ENCODE results near the gene FCHSD2. TPM values are rescaled to one million over a fixed set of nuclear protein-coding genes. Genes with fewer than 3 reads are reported as not detected.

The FCHSD2 gene
- total RNA-seq, 4 donors from 2014 or later = 15.4 to 37.8 (median 31.9) TPM

DNA sequence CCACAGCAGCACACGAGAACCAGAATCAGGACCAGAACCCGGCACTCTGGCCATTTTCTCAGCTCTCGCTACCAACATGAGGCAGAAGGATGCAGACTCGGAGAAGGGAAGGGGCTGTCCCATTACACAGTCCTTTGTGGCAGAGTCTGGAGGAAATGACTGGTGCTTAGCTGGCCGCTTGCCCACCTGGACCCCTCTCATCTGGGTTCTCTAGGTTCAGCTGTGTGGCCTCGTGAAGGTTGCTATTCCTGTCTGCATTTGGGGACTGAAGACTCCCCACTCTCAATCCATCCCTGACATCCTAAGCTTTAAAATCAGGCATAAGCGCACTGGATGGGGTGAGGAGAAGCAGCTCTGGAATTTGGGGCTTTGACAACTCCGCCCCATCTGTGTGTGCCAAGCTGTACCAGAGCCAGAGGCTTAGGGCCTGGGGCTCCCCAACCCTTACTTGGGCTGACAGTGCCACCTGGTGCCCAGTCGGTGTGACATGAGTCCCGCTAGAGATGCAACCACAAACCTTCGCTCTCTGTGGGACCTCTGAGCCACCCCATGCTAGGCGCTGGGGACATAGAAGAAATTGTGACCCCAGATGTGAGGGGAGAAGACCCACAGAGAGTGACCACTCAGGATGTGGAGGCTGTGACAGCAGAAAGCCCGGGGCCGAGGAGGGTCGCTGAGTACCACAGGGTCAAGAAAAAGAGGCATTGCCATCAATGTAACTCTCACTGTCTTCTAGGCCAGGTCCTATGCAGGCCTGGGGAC is 35.8 kb upstream of the FCHSD2 start:
- peak; percentile 40 for DNase-seq (ENCODE audit: low spot score)
- TF ChIP-seq, protein P1, sequence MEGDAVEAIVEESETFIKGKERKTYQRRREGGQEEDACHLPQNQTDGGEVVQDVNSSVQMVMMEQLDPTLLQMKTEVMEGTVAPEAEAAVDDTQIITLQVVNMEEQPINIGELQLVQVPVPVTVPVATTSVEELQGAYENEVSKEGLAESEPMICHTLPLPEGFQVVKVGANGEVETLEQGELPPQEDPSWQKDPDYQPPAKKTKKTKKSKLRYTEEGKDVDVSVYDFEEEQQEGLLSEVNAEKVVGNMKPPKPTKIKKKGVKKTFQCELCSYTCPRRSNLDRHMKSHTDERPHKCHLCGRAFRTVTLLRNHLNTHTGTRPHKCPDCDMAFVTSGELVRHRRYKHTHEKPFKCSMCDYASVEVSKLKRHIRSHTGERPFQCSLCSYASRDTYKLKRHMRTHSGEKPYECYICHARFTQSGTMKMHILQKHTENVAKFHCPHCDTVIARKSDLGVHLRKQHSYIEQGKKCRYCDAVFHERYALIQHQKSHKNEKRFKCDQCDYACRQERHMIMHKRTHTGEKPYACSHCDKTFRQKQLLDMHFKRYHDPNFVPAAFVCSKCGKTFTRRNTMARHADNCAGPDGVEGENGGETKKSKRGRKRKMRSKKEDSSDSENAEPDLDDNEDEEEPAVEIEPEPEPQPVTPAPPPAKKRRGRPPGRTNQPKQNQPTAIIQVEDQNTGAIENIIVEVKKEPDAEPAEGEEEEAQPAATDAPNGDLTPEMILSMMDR (IDR thresholded peaks at IDR 0.05) = peak in 1 of 3 donors; percentile 54
- ATAC-seq (ENCODE audit: low FRiP score) = peak; percentile 89

GRCh38 chr11:73177380-73177777 is 35.3 kb upstream of the FCHSD2 start:
- peak; percentile 65 for ATAC-seq (ENCODE audit: low FRiP score)
- TF ChIP-seq, protein P1 (IDR thresholded peaks at IDR 0.05) = no peak
- DNase-seq (ENCODE audit: low spot score) = no peak

DNA sequence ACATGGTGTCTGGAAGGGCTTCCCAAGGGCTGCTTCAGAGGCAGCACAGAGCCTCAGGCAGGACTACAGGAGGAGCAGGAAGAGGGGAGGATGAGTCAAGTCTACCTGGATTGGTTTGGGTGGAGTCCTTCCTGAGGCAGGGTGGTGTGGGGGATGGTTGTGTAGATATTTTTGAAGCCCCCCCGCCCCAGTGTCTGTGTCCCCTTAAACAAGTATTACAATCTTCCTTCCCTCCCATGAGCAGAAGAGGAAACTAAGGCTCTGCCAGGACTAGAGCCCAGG is 34.7 kb upstream of the FCHSD2 start:
- TF ChIP-seq, protein P1 (IDR thresholded peaks at IDR 0.05) = no peak
- no peak for DNase-seq (ENCODE audit: low spot score)
- ATAC-seq (ENCODE audit: low FRiP score) = no peak

- DNase-seq (ENCODE audit: low spot score) (no peak), ATAC-seq (ENCODE audit: low FRiP score) (no peak)
- TF ChIP-seq, protein P1 (IDR thresholded peaks at IDR 0.05) = no peak
Measured at GRCh38 chr11:73176145-73176873, 34.2 kb upstream of the FCHSD2 start.

DNA sequence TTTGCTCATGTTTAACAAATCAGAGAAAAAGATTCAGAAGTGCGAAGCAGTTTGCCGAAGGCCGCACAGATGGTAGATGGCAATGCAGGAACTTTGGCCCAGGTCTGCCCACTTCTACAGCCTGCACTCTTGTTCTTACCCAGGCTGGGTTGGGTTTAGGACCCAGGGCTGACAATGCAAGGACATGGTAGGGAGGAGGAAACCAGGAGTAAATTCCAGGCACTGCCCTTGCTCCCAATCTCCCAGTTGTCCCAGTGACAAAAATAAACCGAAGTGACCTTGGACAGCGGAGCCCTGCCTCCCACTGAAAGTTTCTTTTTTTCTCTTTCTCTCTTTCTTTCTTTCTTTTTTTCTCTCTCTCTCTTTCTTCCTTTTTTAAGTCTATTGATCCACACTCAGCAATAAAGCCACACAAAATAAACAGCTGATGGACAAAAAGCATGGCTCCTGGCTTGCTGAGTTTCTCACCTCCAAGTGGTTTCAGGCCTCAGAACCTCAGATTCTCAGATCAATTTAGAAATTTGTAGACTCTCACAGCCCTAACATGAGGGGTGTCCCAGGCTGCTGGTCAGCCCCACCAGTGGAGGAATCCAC is 33.5 kb upstream of the FCHSD2 start:
- TF ChIP-seq, protein P1 (IDR thresholded peaks at IDR 0.05) = no peak
- no peak for ATAC-seq (ENCODE audit: low FRiP score)
- DNase-seq (ENCODE audit: low spot score) = no peak

- DNase-seq (ENCODE audit: low spot score) = no peak
- ATAC-seq (ENCODE audit: low FRiP score) = no peak
- TF ChIP-seq, protein P1 (IDR thresholded peaks at IDR 0.05) = no peak
Measured at GRCh38 chr11:73174495-73174791, 32.3 kb upstream of the FCHSD2 start.

All from omental fat pad (tissue), 4 donors.